Esophagus muscularis mucosa (tissue), 4 donors: ENCODE results near the gene EYA2. TPM values are rescaled to one million over a fixed set of nuclear protein-coding genes. Genes with fewer than 3 reads are reported as not detected.
A peak's percentile ranks its signal among the peaks of the same experiment; 100 is the strongest.

Experiments used
- DNase-seq: peaks from one replicate; pipeline ENCODE4 v3.0.0-alpha.2; 2017; ENCODE audit errors: extremely low spot score
- H3K27ac ChIP-seq, 4 donors: fragments of 200-600 bp; sonication (generic); replicated peaks in 1 of 4; 1 replicate in 3 of 4; 2 replicates in 1 of 4; pipeline ENCODE4 v1.5.1; 2016 to 2019; ENCODE audit warnings: mild to moderate bottlenecking in 1 of 4
- H3K27me3 ChIP-seq, 4 donors: fragments of 200-600 bp; sonication (generic); one replicate each; pipeline versions ENCODE4 v1.5.1 to v1.6.0; 2016 to 2019
- H3K36me3 ChIP-seq, 4 donors: fragments of 200-600 bp; sonication (generic); one replicate each; pipeline ENCODE4 v1.5.1; 2016 to 2019
- H3K4me1 ChIP-seq, 4 donors: fragments of 200-600 bp; sonication (generic); one replicate each; pipeline ENCODE4 v1.5.1; 2016 to 2019
- H3K4me3 ChIP-seq, 4 donors: fragments of 200-600 bp; sonication (generic); 1 replicate in 2 of 4; 2 replicates in 2 of 4; pipeline ENCODE4 v1.5.1; 2016 to 2019; ENCODE audit warnings: mild to moderate bottlenecking in 4 of 4, moderate library complexity in 1 of 4
- H3K9me3 ChIP-seq, 4 donors: fragments of 200-600 bp; sonication (generic); 1 replicate in 3 of 4; 2 replicates in 1 of 4; pipeline ENCODE4 v1.5.1; 2016 to 2019
- EP300 ChIP-seq: sonication (generic); formaldehyde crosslinking; IDR thresholded peaks from one replicate; pipeline ENCODE4 v1.6.1; 2017; ENCODE audit warnings: antibody characterized with exemption
- POLR2A ChIP-seq: fragments of 450-650 bp; IDR thresholded peaks from one replicate; pipeline ENCODE4 v1.6.1; 2017; ENCODE audit warnings: antibody characterized with exemption, moderate library complexity, mild to moderate bottlenecking, low read depth
- POLR2AphosphoS5 ChIP-seq, 2 donors: sonication (generic); formaldehyde crosslinking; IDR thresholded peaks; one replicate each; pipeline ENCODE4 v1.6.1; 2017; ENCODE audit warnings: antibody characterized with exemption in 2 of 2
- WGBS: methylation state at CpG from one replicate; pipeline ENCODE4 v1.1.5; 2018; 5-methylcytosine and 5-hydroxymethylcytosine counted together
- intact Hi-C: fragments of 100-400 bp; cut with DNase I; formaldehyde crosslinking; loops from one replicate; pipeline ENCODE4 v1.15.1; 2023
- total RNA-seq, 4 donors: library from RNA; depleted of rRNA; stranded (reverse); fragments of >200 nt; gene quantifications; one replicate each; pipeline versions ENCODE4 v1.1.0 to v1.2.1, GENCODE V29; 2016
- TF ChIP-seq, protein P1 (sequence below), 3 experiments: fragments of 200-600 bp in 2 of 3; fragments of 450-650 bp in 1 of 3; sonication (generic) in 2 of 3; IDR thresholded peaks; one replicate each; pipeline ENCODE4 v1.5.1; 2017 to 2019; ENCODE audit warnings: antibody characterized with exemption in 3 of 3, mild to moderate bottlenecking in 2 of 3, moderate library complexity in 1 of 3

EYA2 gene
- total RNA-seq, 4 donors from 2014 or later = 1.2 to 5.9 (median 4.2) TPM

DNA sequence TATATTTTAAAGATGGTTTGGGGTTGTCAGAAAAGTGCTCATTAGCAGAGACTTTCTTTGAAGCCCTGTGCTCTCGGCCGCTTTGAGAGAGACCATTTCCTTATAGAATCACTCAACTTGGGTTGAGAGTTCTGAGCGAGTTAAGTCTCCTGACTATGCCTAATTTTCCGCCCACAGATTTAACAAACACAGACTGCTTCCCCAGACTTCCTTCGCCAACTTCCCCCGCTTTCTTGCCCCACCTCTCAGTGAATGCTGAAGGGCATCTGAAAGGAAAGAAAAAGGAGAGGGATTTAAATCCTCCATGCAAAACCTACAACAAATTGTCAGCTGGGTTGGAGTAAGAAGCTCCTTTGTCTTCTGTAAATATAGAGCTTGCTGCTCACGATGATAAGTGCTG is 224.0 kb downstream of the EYA2 start:
- Histone ChIP-seq H3K9me3 (no peaks in the 10 kb centered on the region), H3K27ac (peak overlapping the region; percentile 61 to 75 (median 67)), H3K4me1 (peaks cover 17 to 28% (median 27%) of the 10 kb centered on the region in 4 donors), H3K4me3 (no peak overlapping the region), H3K36me3 (no peaks in the 10 kb centered on the region), H3K27me3 (no peaks in the 10 kb centered on the region)
- no peak for TF ChIP-seq EP300
- no peak for DNase-seq
- intact Hi-C loops = no loop called here
- 35% methylated on average over 7 of the region's 7 CpGs for WGBS

DNA sequence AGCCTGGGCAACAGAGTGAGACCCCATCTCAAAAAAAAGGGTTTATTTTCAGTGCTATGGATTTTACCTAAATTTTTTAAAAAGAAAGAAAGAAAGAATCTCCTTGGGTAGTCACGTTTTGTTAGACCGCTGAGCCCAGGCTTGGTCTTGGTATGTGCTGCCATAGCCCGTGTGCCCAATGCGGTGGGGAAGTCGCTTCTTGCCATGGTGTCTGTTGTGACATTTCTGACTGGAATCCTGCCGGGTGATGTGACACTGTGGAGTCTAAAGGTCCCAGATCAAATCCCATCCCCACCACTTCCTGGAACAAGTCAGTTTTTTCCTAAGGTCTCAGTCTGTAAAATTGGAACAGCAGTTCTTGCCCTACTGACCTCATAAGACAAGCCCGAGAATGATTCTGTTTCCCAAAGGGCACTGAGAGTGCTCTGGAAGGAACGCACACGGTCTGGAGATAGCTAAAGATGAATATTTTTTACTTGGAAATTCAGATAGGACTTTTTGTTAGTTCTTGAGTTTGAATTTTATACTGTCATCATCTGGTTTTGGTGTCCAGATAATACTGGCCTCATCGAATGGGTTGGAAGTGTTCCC is 225.8 kb downstream of the EYA2 start:
- Histone ChIP-seq H3K27ac (no peak overlapping the region), H3K36me3 (no peaks in the 10 kb centered on the region), H3K9me3 (no peaks in the 10 kb centered on the region), H3K27me3 (no peaks in the 10 kb centered on the region), H3K4me1 (peaks cover 30 to 45% (median 43%) of the 10 kb centered on the region in 4 donors), H3K4me3 (no peak overlapping the region)
- intact Hi-C loops = no loop called here
- WGBS = 83% methylated on average over 10 of the region's 10 CpGs
- TF ChIP-seq POLR2AphosphoS5 (IDR thresholded peaks at IDR 0.05) (no peak), POLR2A (no peak), EP300 (no peak)
- TF ChIP-seq, protein P1, sequence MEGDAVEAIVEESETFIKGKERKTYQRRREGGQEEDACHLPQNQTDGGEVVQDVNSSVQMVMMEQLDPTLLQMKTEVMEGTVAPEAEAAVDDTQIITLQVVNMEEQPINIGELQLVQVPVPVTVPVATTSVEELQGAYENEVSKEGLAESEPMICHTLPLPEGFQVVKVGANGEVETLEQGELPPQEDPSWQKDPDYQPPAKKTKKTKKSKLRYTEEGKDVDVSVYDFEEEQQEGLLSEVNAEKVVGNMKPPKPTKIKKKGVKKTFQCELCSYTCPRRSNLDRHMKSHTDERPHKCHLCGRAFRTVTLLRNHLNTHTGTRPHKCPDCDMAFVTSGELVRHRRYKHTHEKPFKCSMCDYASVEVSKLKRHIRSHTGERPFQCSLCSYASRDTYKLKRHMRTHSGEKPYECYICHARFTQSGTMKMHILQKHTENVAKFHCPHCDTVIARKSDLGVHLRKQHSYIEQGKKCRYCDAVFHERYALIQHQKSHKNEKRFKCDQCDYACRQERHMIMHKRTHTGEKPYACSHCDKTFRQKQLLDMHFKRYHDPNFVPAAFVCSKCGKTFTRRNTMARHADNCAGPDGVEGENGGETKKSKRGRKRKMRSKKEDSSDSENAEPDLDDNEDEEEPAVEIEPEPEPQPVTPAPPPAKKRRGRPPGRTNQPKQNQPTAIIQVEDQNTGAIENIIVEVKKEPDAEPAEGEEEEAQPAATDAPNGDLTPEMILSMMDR (IDR thresholded peaks at IDR 0.05) = no peak
- DNase-seq = no peak

DNA sequence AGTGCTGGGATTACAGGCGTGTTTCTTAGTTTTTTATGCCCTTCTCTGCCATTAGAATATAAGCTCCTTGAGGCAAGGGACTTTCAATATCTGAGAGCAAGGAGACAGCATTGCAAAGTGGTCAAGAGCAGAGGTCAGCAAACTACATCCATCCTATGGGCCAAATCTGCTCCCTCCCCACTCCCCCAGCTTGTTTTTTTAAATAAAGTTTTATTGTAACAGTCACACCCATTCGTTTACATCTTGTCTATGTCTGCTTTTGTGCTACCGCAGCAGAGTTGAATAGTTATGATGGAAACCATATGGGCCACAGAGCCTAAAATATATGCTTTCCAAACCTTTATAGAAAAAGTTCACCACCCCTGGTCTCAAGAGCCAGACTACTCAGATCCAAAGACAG is 227.9 kb downstream of the EYA2 start:
- 83% methylated on average over 3 of the region's 3 CpGs for WGBS
- DNase-seq = no peak
- Histone ChIP-seq H3K27ac (no peak overlapping the region), H3K9me3 (no peaks in the 10 kb centered on the region), H3K27me3 (no peaks in the 10 kb centered on the region), H3K4me1 (peaks cover 35 to 49% (median 46%) of the 10 kb centered on the region in 4 donors), H3K36me3 (no peaks in the 10 kb centered on the region), H3K4me3 (no peak overlapping the region)
- intact Hi-C loops = no loop called here
- no peak for TF ChIP-seq EP300
- TF ChIP-seq, protein P1 (IDR thresholded peaks at IDR 0.05) = no peak
- TF ChIP-seq POLR2A = no peak
- TF ChIP-seq POLR2AphosphoS5 (IDR thresholded peaks at IDR 0.05) = no peak

GRCh38 chr20:47124181-47124717 is 229.6 kb downstream of the EYA2 start:
- TF ChIP-seq EP300 (no peak), POLR2AphosphoS5 (IDR thresholded peaks at IDR 0.05) (no peak), POLR2A (no peak)
- TF ChIP-seq, protein P1 (IDR thresholded peaks at IDR 0.05) = no peak
- WGBS = 62% methylated on average over 3 of the region's 3 CpGs
- Histone ChIP-seq H3K27ac (peak overlapping the region; percentile 75 to 80 (median 78)), H3K36me3 (no peaks in the 10 kb centered on the region), H3K4me3 (no peak overlapping the region), H3K4me1 (peaks cover 20 to 34% (median 33%) of the 10 kb centered on the region in 4 donors), H3K9me3 (no peaks in the 10 kb centered on the region), H3K27me3 (no peaks in the 10 kb centered on the region)
- DNase-seq = no peak
- intact Hi-C loops = no loop called here

GRCh38 chr20:47125508-47125757 is 230.8 kb downstream of the EYA2 start:
- H3K4me1 ChIP-seq = peaks cover 20 to 33% (median 33%) of the 10 kb centered on the region in 4 donors
- intact Hi-C loops = no loop called here
- H3K36me3 ChIP-seq = no peaks in the 10 kb centered on the region
- no peak for TF ChIP-seq POLR2A
- no peak for TF ChIP-seq POLR2AphosphoS5 (IDR thresholded peaks at IDR 0.05)
- TF ChIP-seq, protein P1 (IDR thresholded peaks at IDR 0.05) = no peak
- TF ChIP-seq EP300 = no peak
- H3K27me3 ChIP-seq = no peaks in the 10 kb centered on the region
- no peak overlapping the region for H3K4me3 ChIP-seq
- H3K27ac ChIP-seq = peak overlapping the region; percentile 62 to 75 (median 69)
- no peaks in the 10 kb centered on the region for H3K9me3 ChIP-seq
- DNase-seq = no peak
